ENCODE data around the gene ACTMAP.
"Not testable (repeated sequence)": the region's sequence is repeated elsewhere in the genome, so short reads cannot be mapped to it uniquely, and the experiment has no call there.

ACTMAP gene

GRCh38 chr19:40775632-40776022, 25.4 kb upstream of the ACTMAP start:
- no peak for DNase-seq

GRCh38 chr19:40774916-40775631, 24.8 kb upstream of the ACTMAP start, which contains the start of gene MIA:
MIA (plus strand) TSS chr19:40775521; CDS start chr19:40775543, 22 bp downstream.
- DNase-seq: no peak

GRCh38 chr19:40771101-40771862, 21.0 kb upstream of the ACTMAP start:
- DNase-seq: not testable (repeated sequence)

- DNase-seq: no peak
Observed at GRCh38 chr19:40768869-40769268, 18.6 kb upstream of the ACTMAP start.

- DNase-seq: not testable (repeated sequence)
Observed at GRCh38 chr19:40766385-40766784, 16.1 kb upstream of the ACTMAP start.

- DNase-seq: no peak
Observed at GRCh38 chr19:40763963-40764362, 13.7 kb upstream of the ACTMAP start.

GRCh38 chr19:40763526-40763925, 13.2 kb upstream of the ACTMAP start:
- no peak for DNase-seq

GRCh38 chr19:40762754-40763470, 12.6 kb upstream of the ACTMAP start:
- DNase-seq: no peak

- DNase-seq: no peak
Observed at GRCh38 chr19:40759352-40759751, 9.1 kb upstream of the ACTMAP start.

- DNase-seq: no peak
Observed at GRCh38 chr19:40758491-40758890, 8.2 kb upstream of the ACTMAP start.

GRCh38 chr19:40756502-40757110, 6.3 kb upstream of the ACTMAP start:
- DNase-seq: no peak

GRCh38 chr19:40755791-40756190, 5.5 kb upstream of the ACTMAP start:
- DNase-seq: no peak

GRCh38 chr19:40755248-40755624, 5.0 kb upstream of the ACTMAP start:
- no peak for DNase-seq

- no peak for DNase-seq
Observed at GRCh38 chr19:40754611-40755247, 4.5 kb upstream of the ACTMAP start.

GRCh38 chr19:40752257-40752781, 2.0 kb upstream of the ACTMAP start:
- DNase-seq: no peak

- DNase-seq: peak; percentile 95 to 99
Observed at GRCh38 chr19:40750874-40751537, 729 bp upstream of the ACTMAP start, which contains the start of gene SNRPA. SNRPA (plus strand) TSS chr19:40751203; CDS start chr19:40751409, 206 bp downstream.

- DNase-seq: no peak
Observed at GRCh38 chr19:40747536-40747935, 2.7 kb downstream of the ACTMAP start.

GRCh38 chr19:40745402-40745780, 4.9 kb downstream of the ACTMAP start:
- DNase-seq: no peak

GRCh38 chr19:40744554-40745401, 5.5 kb downstream of the ACTMAP start:
- DNase-seq: no peak

GRCh38 chr19:40743926-40744325, 6.4 kb downstream of the ACTMAP start:
- no peak for DNase-seq

- DNase-seq: no peak
Observed at GRCh38 chr19:40742886-40743285, 7.4 kb downstream of the ACTMAP start.
